ENCODE measurements around the gene MACO1. TPM values are rescaled to one million over a fixed set of nuclear protein-coding genes. Genes with fewer than 3 reads are reported as not detected.
A peak's percentile ranks its signal among the peaks of the same experiment; 100 is the strongest.

MACO1 gene
- total RNA-seq, 1 donor from 2014 or later: 14.3 TPM

DNA sequence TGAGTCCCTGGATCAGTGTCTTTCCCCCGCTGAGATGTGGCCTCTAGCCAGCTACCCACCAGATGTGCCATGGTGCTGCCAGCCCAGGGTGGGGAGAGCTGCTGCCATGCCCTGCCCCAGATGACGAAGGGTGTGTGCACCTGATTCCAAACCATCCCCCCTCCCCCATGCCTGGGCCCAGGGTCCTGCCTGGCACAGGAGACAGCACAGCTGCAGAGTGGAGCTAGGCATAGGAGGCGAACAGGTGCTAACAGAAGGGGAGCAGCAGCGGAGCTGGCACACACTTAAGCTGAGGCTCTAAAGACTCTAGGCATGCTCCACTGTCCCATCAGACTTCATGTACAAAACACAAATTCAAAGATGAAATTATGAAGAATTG lies 103.7 kb downstream of the MACO1 start:
- H3K27me3 Mint-ChIP-seq: peaks cover 22% of the 10 kb centered on the region
- intact Hi-C loops (cut with micrococcal nuclease): no loop called here
- H3K36me3 Mint-ChIP-seq (ENCODE audit: low read depth): no peaks in the 10 kb centered on the region
- no peak overlapping the region for H3K4me3 Mint-ChIP-seq
- no peak overlapping the region for H3K27ac Mint-ChIP-seq
- peaks cover 3% of the 10 kb centered on the region for H3K4me1 Mint-ChIP-seq
- H3K9me3 Mint-ChIP-seq: no peaks in the 10 kb centered on the region
- DNase-seq: no peak

DNA sequence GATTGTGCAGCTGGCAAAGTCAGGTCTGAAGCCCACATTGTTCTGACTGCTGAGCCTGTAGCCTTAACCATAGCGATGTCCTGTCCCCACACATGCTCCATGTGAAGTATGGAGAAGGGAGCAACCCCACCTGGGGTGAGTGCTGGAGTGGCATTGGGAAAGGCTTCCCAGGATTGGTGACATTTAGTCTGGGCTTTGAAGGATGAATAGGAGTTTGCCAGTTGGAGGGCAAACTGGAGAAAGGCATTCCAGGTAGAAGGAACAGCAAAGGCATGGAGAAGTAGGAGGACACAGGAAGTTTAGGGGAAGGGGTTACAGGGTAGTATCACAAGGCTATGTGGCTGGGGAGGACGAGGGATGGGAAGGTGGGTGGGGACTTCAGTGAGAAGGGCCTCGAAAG lies 105.4 kb downstream of the MACO1 start:
- no peaks in the 10 kb centered on the region for H3K36me3 Mint-ChIP-seq (ENCODE audit: low read depth)

DNA sequence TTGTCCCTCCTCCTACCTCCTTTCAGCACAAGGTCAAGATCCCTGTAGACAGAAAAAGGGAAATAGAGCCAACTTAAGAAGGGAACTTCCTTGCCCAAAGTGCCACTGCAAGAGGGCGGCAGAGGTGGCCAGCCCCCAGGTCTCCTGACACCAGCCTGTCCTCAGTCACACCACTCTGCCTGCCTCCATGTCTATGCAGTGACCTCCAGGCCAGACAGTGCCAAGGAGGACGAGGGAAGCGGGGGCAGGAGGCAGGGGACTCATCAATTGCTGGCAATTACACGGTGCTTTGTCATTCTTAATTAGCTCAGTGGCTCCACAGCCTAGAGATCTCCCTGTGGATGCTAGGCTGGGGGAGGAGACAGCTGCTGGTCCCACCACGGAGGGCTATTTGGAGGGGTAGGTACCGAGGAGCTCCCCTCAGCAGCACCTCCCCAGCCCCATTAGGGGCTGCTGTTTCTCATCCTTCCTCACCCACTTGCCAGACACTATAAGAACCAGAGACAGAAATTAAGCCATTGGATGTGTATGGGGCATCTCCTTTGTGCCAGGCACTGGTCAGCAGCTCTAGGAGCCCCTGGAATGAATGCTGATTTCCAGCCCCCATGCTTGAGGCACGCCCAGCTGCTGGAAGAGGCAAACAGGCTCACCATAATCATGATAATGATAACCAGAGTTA lies 106.6 kb downstream of the MACO1 start:
- DNase-seq: no peak
- intact Hi-C loops (cut with micrococcal nuclease): no loop called here
- Mint-ChIP-seq H3K9me3 (no peaks in the 10 kb centered on the region), H3K27me3 (peaks cover 34% of the 10 kb centered on the region), H3K27ac (no peak overlapping the region), H3K4me1 (peaks cover 3% of the 10 kb centered on the region), H3K36me3 (ENCODE audit: low read depth) (no peaks in the 10 kb centered on the region), H3K4me3 (no peak overlapping the region)

More for the DNA sequence above, 105.4 kb downstream of the MACO1 start:
- intact Hi-C loops (cut with micrococcal nuclease): no loop called here
- H3K27me3 Mint-ChIP-seq: peaks cover 29% of the 10 kb centered on the region
- H3K27ac Mint-ChIP-seq: no peak overlapping the region
- H3K9me3 Mint-ChIP-seq: no peaks in the 10 kb centered on the region
- DNase-seq: no peak
- peaks cover 3% of the 10 kb centered on the region for H3K4me1 Mint-ChIP-seq
- no peak overlapping the region for H3K4me3 Mint-ChIP-seq

DNA sequence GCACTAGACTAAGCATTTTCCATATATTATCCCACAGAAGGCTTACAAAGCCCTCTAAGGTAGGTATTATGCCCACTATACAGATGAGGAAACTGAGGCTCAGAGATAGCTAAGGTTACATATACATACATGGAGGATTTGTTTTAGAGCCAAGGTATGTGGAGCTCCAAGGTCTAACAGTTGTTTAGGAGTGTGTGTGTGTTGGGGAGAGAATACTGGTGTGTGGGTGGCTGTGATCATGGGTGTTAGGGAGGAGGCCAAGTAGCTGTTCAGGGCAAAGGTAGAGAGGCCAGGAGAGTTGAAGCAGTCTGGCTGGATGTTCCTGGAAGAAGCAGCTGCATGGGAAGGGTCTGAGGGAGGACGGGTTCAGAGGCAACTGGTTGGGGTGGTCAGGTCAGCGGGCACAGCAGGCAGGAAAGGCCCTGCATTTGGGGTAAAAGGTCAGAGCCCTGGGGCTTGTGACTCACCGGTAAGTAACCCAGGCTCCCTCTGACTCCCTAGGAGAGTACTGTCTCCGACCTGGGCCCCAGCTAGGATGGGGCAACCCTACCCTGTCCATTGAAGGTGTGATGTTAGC lies 107.6 kb downstream of the MACO1 start:
- no peak overlapping the region for H3K27ac Mint-ChIP-seq
- intact Hi-C loops (cut with micrococcal nuclease): no loop called here
- no peak for DNase-seq
- no peaks in the 10 kb centered on the region for H3K36me3 Mint-ChIP-seq (ENCODE audit: low read depth)
- H3K27me3 Mint-ChIP-seq: peaks cover 34% of the 10 kb centered on the region
- H3K4me1 Mint-ChIP-seq: peaks cover 5% of the 10 kb centered on the region
- H3K9me3 Mint-ChIP-seq: no peaks in the 10 kb centered on the region
- H3K4me3 Mint-ChIP-seq: no peak overlapping the region

DNA sequence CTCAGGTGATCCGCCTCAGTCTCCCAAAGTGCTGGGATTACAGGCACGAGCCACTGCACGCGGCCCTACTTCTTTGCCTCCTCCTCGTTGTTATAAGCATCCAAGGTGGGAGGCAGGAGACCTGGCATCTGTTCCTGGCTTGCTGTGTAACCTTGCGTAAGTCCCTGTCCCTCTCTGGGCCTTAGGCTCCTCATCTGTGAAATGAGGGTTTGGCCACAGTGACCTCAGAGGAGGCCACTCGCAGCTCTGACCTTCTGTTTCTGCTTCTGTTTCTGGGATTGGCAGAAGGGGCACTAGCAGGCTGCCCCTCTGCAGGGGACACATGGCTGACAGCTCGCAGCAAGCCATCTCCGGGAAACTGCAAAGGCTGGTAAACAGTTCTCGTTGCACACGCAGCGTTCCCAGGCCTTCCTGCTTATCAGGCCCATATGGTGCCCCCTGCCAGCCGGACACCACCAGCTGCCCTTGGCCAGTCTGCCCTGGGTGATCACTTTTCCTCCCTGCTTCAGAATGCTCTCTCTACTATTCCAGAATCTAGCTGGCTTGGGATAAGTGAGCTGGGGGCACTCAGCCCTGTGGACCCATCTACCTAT lies 110.1 kb downstream of the MACO1 start:
- H3K4me1 Mint-ChIP-seq: peaks cover 17% of the 10 kb centered on the region
- no peaks in the 10 kb centered on the region for H3K9me3 Mint-ChIP-seq
- peaks cover 35% of the 10 kb centered on the region for H3K27me3 Mint-ChIP-seq
- intact Hi-C loops (cut with micrococcal nuclease): no loop called here
- no peak for DNase-seq
- no peaks in the 10 kb centered on the region for H3K36me3 Mint-ChIP-seq (ENCODE audit: low read depth)
- no peak overlapping the region for H3K27ac Mint-ChIP-seq
- no peak overlapping the region for H3K4me3 Mint-ChIP-seq

DNA sequence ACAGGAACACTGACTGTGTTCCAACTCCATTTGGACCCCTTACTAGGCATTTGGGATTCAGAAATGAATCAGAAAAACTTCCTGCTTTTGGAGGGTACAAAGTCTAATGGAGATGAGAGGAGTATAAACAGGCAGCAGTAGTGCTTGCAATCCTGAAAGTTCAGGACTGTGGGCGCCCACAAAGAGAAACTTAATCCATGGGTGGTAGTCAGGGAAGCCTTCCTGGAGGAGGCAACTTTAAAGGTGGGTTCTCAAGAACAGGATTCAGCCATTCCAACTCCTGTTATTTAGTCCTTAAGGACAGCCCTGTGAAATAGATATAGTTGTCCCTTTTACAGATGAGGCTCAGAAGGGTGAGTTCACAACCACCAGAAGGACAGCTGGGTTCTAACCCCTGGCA lies 110.7 kb downstream of the MACO1 start:
- H3K4me3 Mint-ChIP-seq: no peak overlapping the region
- no peak for DNase-seq
- H3K4me1 Mint-ChIP-seq: peaks cover 20% of the 10 kb centered on the region
- peaks cover 30% of the 10 kb centered on the region for H3K27me3 Mint-ChIP-seq
- H3K36me3 Mint-ChIP-seq (ENCODE audit: low read depth): no peaks in the 10 kb centered on the region
- no peak overlapping the region for H3K27ac Mint-ChIP-seq
- intact Hi-C loops (cut with micrococcal nuclease): no loop called here
- no peaks in the 10 kb centered on the region for H3K9me3 Mint-ChIP-seq

DNA sequence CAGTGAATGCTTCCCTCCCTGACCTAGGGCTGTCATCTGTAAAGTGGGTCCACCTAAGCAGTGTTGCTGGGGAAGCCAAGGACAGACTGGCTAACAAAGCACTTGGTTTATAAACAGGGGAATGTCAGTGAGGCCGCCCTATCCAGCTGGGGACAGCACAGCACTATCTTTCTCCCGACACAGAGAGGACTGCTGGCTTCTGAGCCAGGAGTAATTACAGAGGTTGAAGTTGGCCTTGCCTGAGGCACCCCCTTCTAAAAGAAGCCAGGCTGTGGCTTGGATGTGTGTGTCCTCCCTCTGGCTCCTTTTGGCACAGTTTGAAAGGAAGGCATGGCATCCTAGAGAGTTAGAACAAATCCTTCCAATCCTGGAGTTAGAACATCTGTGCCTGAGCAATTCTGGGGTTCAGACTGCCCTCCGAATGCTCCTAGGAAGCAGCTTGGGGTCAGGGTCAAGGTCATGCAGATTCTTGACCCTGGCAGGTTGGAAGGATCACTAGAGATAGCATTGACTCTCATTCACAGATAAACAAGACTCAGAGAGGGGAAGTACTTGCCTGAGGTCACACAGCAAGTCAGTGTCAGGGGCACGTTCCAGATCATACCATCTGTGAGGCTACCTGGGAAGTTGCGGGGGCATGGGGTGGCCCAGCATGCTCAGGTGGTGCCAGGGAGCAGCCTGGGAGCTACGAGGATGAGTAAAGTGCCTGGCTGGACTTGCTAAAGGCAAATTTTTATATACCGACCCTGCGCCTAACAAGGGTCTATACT lies 111.4 kb downstream of the MACO1 start:
- Mint-ChIP-seq H3K9me3 (no peaks in the 10 kb centered on the region), H3K4me1 (peaks cover 23% of the 10 kb centered on the region), H3K27me3 (peaks cover 25% of the 10 kb centered on the region), H3K27ac (no peak overlapping the region), H3K36me3 (ENCODE audit: low read depth) (no peaks in the 10 kb centered on the region), H3K4me3 (peak overlapping the region; percentile 50)
- no peak for DNase-seq
- intact Hi-C loops (cut with micrococcal nuclease): no loop called here

DNA sequence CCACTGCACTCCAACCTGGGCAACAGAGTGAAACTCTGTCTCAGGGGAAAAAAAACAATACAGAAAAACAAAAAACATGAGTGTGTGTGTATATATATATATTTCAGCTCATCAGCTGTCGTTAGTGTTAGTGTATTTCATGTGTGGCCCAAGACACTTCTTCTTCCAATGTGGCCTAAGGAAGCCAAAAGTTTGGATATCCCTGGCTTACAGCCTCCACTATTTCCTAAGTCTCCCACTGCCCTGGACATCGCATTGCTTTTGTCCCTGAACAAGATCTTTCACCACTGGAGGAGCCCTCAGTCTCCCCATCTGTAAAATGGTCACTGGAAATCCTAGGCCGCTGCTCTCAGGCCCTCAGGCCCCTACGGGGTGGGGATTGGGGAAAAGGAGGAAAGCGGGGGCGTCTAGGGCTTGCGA lies 112.3 kb downstream of the MACO1 start:
- peaks cover 25% of the 10 kb centered on the region for H3K4me1 Mint-ChIP-seq
- no peaks in the 10 kb centered on the region for H3K9me3 Mint-ChIP-seq
- intact Hi-C loops (cut with micrococcal nuclease): no loop called here
- H3K36me3 Mint-ChIP-seq (ENCODE audit: low read depth): no peaks in the 10 kb centered on the region
- peak overlapping the region; percentile 50 for H3K4me3 Mint-ChIP-seq
- DNase-seq: no peak
- peaks cover 20% of the 10 kb centered on the region for H3K27me3 Mint-ChIP-seq
- H3K27ac Mint-ChIP-seq: no peak overlapping the region

DNA sequence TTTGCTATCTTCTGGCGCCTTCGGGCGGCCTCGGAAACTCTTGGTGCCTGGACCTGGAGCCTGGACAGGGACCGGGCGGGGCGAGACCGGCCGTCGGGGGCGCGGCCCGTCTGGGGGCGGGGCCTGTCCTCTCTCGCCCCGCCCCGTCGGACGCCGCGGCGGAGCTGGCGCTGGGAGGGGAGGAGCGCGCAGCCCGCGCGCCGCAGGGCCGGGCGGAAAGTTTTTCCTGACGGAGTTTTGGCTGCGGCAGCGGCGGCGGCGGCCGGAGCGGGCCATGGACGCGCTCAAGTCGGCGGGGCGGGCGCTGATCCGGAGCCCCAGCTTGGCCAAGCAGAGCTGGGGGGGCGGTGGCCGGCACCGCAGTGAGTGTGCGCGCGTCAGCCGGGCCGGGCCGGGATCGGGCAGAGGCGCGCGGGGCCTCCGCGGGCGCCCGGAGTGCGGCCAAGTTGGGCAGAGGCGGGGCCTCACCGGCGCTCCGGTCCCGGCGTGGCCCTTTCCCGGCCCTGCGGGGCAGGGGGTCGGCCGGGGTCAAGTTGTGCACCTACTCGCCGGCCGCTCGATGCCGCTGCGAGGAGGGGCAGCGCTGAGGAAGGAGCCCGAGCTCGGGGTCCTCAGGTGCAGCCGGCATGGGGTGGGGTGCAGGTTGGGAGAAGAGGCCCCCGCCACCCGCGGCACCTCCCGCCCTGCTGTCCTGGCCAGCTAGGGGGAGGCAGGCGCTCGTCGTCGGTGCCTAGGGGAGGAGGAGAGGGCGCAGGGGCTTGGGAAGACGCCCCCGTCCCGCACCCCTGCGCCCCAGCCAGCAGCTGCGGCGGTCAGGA lies 112.9 kb downstream of the MACO1 start, which contains the start of gene LDLRAP1:
Gene LDLRAP1 (plus strand): TSS at position 182 of the 818 bp plus-strand sequence. CDS start 93 bp downstream, at position 275.
- DNase-seq: peak; percentile 91
- Mint-ChIP-seq H3K4me1 (peaks cover 24% of the 10 kb centered on the region), H3K27me3 (peaks cover 17% of the 10 kb centered on the region), H3K36me3 (ENCODE audit: low read depth) (no peaks in the 10 kb centered on the region), H3K9me3 (no peaks in the 10 kb centered on the region), H3K4me3 (peak within 1 kb of the TSS; percentile 81), H3K27ac (peak within 1 kb of the TSS; percentile 37)
- intact Hi-C loops (cut with micrococcal nuclease): no loop called here

DNA sequence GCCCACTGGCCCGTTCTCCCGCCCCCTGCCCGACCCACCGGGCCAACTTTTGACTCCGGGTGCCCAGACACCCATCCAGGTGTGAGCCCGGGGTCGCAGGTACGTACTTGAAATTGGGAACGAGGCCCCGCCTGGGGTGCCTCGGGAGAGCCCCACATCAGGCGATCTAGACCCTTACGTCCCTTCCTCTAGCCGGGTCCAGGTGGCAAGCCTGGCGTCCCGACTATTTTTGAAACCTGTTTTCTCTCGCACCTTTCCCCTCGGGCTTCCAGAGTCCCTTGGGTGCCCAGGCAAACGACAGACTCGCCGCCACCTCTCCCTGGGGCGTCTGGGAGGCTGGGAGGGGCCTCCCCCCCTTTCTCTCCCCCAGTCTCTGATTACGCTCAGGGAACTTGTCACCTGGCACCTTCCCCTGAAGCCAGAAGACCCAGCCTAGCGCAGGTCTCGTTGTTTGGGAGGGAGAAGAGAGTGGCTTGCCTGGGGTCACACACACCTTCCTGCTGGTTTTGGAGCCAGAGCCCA lies 113.6 kb downstream of the MACO1 start:
- Mint-ChIP-seq H3K27ac (peak overlapping the region; percentile 37), H3K27me3 (peaks cover 17% of the 10 kb centered on the region), H3K36me3 (ENCODE audit: low read depth) (no peaks in the 10 kb centered on the region), H3K4me1 (peaks cover 30% of the 10 kb centered on the region), H3K4me3 (peak overlapping the region; percentile 81), H3K9me3 (no peaks in the 10 kb centered on the region)
- no peak for DNase-seq
- intact Hi-C loops (cut with micrococcal nuclease): no loop called here

DNA sequence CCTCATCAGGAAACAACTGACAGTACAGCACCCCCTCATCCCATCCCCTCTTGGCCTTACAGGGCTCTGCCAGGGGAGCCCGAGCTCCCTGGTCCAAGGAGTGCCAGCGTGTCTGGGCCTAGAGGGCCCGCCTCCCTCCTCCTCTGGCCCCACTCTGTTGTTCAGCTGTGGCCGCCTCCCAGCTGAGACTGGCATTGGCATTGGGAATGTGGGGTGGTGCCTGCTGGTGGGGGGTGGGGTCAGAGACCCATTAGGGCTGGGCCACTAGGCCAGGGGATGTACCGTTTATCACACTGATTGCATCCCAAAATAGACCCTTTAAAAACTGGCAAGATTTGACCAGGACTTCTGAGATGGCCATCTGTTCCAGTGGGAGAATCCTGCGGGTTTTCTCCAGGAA lies 114.1 kb downstream of the MACO1 start:
- intact Hi-C loops (cut with micrococcal nuclease): loop anchor here (5.0 kb wide), 1 partner anchor 72 kb away; the partner anchor contains the start of gene MAN1C1
- no peak for DNase-seq
- H3K27me3 Mint-ChIP-seq: peaks cover 15% of the 10 kb centered on the region
- H3K4me3 Mint-ChIP-seq: peak overlapping the region; percentile 81
- H3K9me3 Mint-ChIP-seq: no peaks in the 10 kb centered on the region
- peaks cover 33% of the 10 kb centered on the region for H3K4me1 Mint-ChIP-seq
- no peaks in the 10 kb centered on the region for H3K36me3 Mint-ChIP-seq (ENCODE audit: low read depth)
- H3K27ac Mint-ChIP-seq: no peak overlapping the region

DNA sequence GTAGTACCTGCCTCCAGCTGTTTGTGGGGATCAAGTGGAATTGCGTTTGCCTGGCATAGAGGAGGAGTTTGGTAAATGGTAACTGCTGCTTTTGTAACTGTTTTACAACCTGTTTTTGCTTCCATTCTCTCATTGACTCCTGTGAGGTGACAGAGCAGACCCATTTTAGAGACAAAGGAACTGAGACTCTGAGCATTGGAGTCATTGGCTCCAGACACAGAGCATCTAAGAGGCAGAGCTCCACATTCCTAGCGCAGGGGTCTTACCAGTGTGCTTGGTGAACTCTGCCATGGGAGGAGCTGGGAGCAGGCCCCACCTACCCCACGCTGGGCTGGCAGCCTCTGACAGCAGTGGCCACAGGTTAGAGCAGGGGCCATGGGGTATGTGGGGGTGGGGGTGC lies 115.1 kb downstream of the MACO1 start:
- Mint-ChIP-seq H3K4me1 (peaks cover 43% of the 10 kb centered on the region), H3K9me3 (no peaks in the 10 kb centered on the region), H3K4me3 (no peak overlapping the region), H3K27ac (no peak overlapping the region), H3K36me3 (ENCODE audit: low read depth) (no peaks in the 10 kb centered on the region), H3K27me3 (peaks cover 12% of the 10 kb centered on the region)
- DNase-seq: no peak
- intact Hi-C loops (cut with micrococcal nuclease): loop anchor here (5.0 kb wide), 1 partner anchor 72 kb away; the partner anchor contains the start of gene MAN1C1

DNA sequence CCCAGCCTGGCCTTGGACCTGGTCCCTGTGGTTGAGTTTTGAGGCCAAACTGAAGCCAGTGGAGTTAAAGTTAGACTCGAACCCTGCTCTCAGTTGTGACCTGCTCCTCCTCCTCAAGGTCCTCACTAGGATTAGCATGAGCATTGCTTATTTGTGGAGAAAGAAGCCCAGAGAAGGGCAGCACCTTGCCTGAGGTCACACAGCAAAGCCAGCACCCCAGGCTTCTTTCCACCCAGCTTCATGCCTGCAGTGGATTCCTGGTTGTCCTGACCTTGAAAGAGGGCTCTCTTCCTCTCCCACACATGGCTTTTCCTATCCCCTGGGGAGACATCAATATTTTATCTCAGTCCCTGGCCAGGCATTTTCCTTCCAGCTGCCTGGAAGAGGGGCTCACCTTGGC lies 115.5 kb downstream of the MACO1 start:
- H3K4me1 Mint-ChIP-seq: peaks cover 46% of the 10 kb centered on the region
- H3K9me3 Mint-ChIP-seq: no peaks in the 10 kb centered on the region
- no peak overlapping the region for H3K4me3 Mint-ChIP-seq
- DNase-seq: no peak
- intact Hi-C loops (cut with micrococcal nuclease): loop anchor here (5.0 kb wide), 1 partner anchor 71 kb away; the partner anchor contains the start of gene MAN1C1
- no peak overlapping the region for H3K27ac Mint-ChIP-seq
- no peaks in the 10 kb centered on the region for H3K36me3 Mint-ChIP-seq (ENCODE audit: low read depth)
- H3K27me3 Mint-ChIP-seq: peaks cover 8% of the 10 kb centered on the region

Measured in activated CD4-positive, alpha-beta T cell treated with anti-CD3 and anti-CD28 coated beads, Interleukin-2, amount 10 ng/mL, durations not matched to agents 24 days and 14 days (primary cell).